ENCODE data around the gene SNAP23.

The SNAP23 gene

DNA sequence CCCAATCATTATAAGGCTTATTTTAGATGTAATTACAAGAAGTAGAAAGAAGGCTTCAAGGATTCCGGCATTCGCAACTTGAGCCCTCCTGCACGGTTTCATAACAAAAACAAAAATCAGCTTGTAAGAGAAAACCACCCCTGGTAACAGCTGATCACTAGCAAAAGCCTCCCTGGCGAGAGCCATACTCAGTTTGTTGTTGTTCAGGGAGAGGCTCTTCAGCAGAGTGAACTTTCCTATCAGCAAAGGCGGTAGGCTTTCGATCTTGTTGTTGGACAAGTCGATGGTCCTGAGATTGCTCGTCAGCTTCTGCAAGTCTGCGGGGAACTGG, 52.4 kb downstream of the SNAP23 start:
- H3K4me3 ChIP-seq (ENCODE audit: low read depth, low read length, poor library complexity, severe bottlenecking) = peak overlapping the region; percentile 88
- TF ChIP-seq EZH2 (IDR thresholded peaks at IDR 0.05; ENCODE audit: borderline replicate concordance, low read length) = no peak
- TF ChIP-seq, protein P1, sequence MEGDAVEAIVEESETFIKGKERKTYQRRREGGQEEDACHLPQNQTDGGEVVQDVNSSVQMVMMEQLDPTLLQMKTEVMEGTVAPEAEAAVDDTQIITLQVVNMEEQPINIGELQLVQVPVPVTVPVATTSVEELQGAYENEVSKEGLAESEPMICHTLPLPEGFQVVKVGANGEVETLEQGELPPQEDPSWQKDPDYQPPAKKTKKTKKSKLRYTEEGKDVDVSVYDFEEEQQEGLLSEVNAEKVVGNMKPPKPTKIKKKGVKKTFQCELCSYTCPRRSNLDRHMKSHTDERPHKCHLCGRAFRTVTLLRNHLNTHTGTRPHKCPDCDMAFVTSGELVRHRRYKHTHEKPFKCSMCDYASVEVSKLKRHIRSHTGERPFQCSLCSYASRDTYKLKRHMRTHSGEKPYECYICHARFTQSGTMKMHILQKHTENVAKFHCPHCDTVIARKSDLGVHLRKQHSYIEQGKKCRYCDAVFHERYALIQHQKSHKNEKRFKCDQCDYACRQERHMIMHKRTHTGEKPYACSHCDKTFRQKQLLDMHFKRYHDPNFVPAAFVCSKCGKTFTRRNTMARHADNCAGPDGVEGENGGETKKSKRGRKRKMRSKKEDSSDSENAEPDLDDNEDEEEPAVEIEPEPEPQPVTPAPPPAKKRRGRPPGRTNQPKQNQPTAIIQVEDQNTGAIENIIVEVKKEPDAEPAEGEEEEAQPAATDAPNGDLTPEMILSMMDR (IDR thresholded peaks at IDR 0.05; ENCODE audit: low read length) = no peak
- H3K9me2 ChIP-seq (ENCODE audit: low read depth, low read length) = no peaks in the 10 kb centered on the region
- H2AFZ ChIP-seq (ENCODE audit: low read length) = no peak overlapping the region
- H3K4me2 ChIP-seq (ENCODE audit: low read length) = peak overlapping the region; percentile 93
- H3K79me2 ChIP-seq (ENCODE audit: insufficient read depth, low read length) = peaks cover 44% of the 10 kb centered on the region
- no peaks in the 10 kb centered on the region for H4K20me1 ChIP-seq (ENCODE audit: insufficient read depth, low read length)
- H3K4me1 ChIP-seq (ENCODE audit: insufficient read depth, low read length, severe bottlenecking) = peaks cover 54% of the 10 kb centered on the region
- peak overlapping the region; percentile 69 for H3K27ac ChIP-seq (ENCODE audit: low read depth, low read length, poor library complexity, severe bottlenecking)
- no peaks in the 10 kb centered on the region for H3F3A ChIP-seq (ENCODE audit: insufficient read depth, low read length)
- H3K9me3 ChIP-seq (ENCODE audit: low read length) = no peaks in the 10 kb centered on the region
- no peaks in the 10 kb centered on the region for H3K27me3 ChIP-seq (ENCODE audit: insufficient read depth, low read length)
- peak overlapping the region; percentile 95 for H3K9ac ChIP-seq (ENCODE audit: low read length)
- H3K36me3 ChIP-seq (ENCODE audit: insufficient read depth, low read length) = peaks cover 53% of the 10 kb centered on the region

DNA sequence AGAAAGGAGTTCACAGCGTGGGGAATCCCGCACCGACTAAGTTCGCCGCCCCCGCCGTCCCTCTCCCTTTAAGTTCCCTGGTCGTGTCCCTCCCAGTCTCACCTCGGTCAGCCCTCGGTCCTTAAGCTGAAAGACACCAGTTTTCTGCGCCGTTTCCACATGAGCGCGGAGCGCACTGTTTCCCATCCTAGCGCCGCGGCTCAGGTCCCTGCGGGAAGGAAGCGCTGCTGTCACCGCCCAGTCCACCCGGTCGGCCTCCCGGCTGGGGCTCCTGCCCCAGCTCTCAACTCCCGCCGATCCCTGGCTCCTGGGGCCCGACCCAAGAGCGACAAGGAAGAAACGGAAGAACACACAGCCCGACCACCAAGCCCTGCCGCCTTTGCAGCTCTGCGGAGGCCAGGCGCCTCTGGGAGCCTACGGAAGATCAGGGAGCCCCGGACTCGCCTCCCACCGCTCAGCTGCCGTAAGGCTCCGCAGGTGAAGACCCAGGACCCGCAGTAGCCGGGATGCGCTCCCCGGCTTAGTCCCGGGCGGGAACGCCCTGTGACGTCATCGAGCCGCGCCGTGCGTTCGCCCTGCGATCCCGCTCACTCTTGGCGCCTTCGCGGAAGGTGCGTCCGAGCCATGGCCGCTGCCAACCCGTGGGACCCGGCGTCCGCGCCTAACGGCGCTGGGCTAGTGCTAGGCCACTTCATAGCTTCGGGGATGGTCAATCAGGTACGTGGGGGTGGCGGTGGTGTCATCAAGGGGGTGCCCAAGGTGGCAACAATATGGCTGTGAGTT, 53.0 kb downstream of the SNAP23 start, which contains the start of the genes HAUS2 and LRRC57:
Gene HAUS2, plus strand, starts transcription at position 590 of the 783 bp plus-strand sequence. Its CDS starts 35 bp downstream, at position 625.
Gene LRRC57, minus strand, starts transcription at position 545 of the 783 bp plus-strand sequence. Its CDS starts 359 bp downstream, at position 186.
- no peak for TF ChIP-seq EZH2 (IDR thresholded peaks at IDR 0.05; ENCODE audit: borderline replicate concordance, low read length)
- TF ChIP-seq, protein P1 (IDR thresholded peaks at IDR 0.05; ENCODE audit: low read length) = no peak
- Histone ChIP-seq H3K27me3 (ENCODE audit: insufficient read depth, low read length) (no peaks in the 10 kb centered on the region), H3K9me3 (ENCODE audit: low read length) (no peaks in the 10 kb centered on the region), H3K9me2 (ENCODE audit: low read depth, low read length) (no peaks in the 10 kb centered on the region), H3K4me2 (ENCODE audit: low read length) (peak within 1 kb of the TSS; percentile 93), H4K20me1 (ENCODE audit: insufficient read depth, low read length) (no peaks in the 10 kb centered on the region), H3K4me1 (ENCODE audit: insufficient read depth, low read length, severe bottlenecking) (peaks cover 54% of the 10 kb centered on the region), H3K9ac (ENCODE audit: low read length) (peak within 1 kb of the TSS; percentile 95), H3K79me2 (ENCODE audit: insufficient read depth, low read length) (peaks cover 49% of the 10 kb centered on the region), H2AFZ (ENCODE audit: low read length) (no peak within 1 kb of the TSS; the same call in 1 of the 2 replicates), H3K36me3 (ENCODE audit: insufficient read depth, low read length) (peaks cover 51% of the 10 kb centered on the region), H3K4me3 (ENCODE audit: low read depth, low read length, poor library complexity, severe bottlenecking) (peak within 1 kb of the TSS; percentile 88), H3K27ac (ENCODE audit: low read depth, low read length, poor library complexity, severe bottlenecking) (peak within 1 kb of the TSS; percentile 69), H3F3A (ENCODE audit: insufficient read depth, low read length) (no peaks in the 10 kb centered on the region)

DNA sequence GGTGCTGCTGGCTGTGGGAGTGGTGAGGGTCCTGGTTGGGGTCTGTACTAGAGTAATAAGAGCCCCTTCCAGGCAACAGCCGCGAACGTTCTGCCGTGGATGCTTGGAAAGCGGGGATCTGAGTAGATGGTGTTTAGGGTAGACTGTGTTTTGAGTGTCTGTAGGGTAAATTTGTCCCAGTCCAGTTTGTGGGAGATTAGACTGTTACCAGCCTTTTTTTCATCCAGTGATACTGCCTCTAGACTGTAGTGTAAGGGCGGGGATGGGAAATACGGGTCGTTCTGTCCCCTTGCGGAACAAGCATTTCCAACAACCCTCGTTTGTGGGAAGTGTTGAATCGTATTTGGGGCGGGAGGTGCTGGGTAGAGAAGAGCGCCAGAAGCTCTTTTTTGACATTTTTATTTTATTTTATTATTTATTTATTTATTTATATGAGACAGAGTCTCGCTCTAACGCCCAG, 53.6 kb downstream of the SNAP23 start:
- Histone ChIP-seq H2AFZ (ENCODE audit: low read length) (no peak overlapping the region), H3F3A (ENCODE audit: insufficient read depth, low read length) (no peaks in the 10 kb centered on the region), H3K79me2 (ENCODE audit: insufficient read depth, low read length) (peaks cover 55% of the 10 kb centered on the region), H3K4me2 (ENCODE audit: low read length) (peak overlapping the region; percentile 93), H3K36me3 (ENCODE audit: insufficient read depth, low read length) (peaks cover 51% of the 10 kb centered on the region), H3K9me2 (ENCODE audit: low read depth, low read length) (no peaks in the 10 kb centered on the region), H4K20me1 (ENCODE audit: insufficient read depth, low read length) (0 out of 2 replicates have a peak, but pooled peaks cover under 1% of the 10 kb centered on the region), H3K27me3 (ENCODE audit: insufficient read depth, low read length) (no peaks in the 10 kb centered on the region), H3K27ac (ENCODE audit: low read depth, low read length, poor library complexity, severe bottlenecking) (peak overlapping the region; percentile 69), H3K4me3 (ENCODE audit: low read depth, low read length, poor library complexity, severe bottlenecking) (peak overlapping the region; percentile 88), H3K4me1 (ENCODE audit: insufficient read depth, low read length, severe bottlenecking) (peaks cover 54% of the 10 kb centered on the region), H3K9ac (ENCODE audit: low read length) (peak overlapping the region; percentile 95), H3K9me3 (ENCODE audit: low read length) (no peaks in the 10 kb centered on the region)
- TF ChIP-seq, protein P1 (IDR thresholded peaks at IDR 0.05; ENCODE audit: low read length) = no peak
- TF ChIP-seq EZH2 (IDR thresholded peaks at IDR 0.05; ENCODE audit: borderline replicate concordance, low read length) = no peak
